WTC11 (cell line): ENCODE data around the gene PSD. TPM values are rescaled to one million over a fixed set of nuclear protein-coding genes. Genes with fewer than 3 reads are reported as not detected.

Experiments used
- ATF1 ChIP-seq: sonication (generic); formaldehyde crosslinking; IDR thresholded peaks from 2 replicates; pipeline ENCODE4 v1.8.1; 2023; ENCODE audit warnings: mild to moderate bottlenecking, moderate library complexity, missing genetic modification reagents
- CBFB ChIP-seq: sonication (generic); formaldehyde crosslinking; IDR thresholded peaks from 2 replicates; pipeline ENCODE4 v1.8.1; 2022; ENCODE audit warnings: mild to moderate bottlenecking, low read depth, missing genetic modification reagents
- CREM ChIP-seq: sonication (generic); formaldehyde crosslinking; IDR thresholded peaks from 2 replicates; pipeline ENCODE4 v1.8.1; 2022; ENCODE audit warnings: mild to moderate bottlenecking, missing genetic modification reagents, moderate library complexity
- ETV6 ChIP-seq: sonication (generic); formaldehyde crosslinking; IDR thresholded peaks from 2 replicates; pipeline ENCODE4 v1.8.1; 2022; ENCODE audit warnings: mild to moderate bottlenecking, missing genetic modification reagents
- FOXK1 ChIP-seq: sonication (generic); formaldehyde crosslinking; IDR thresholded peaks from 2 replicates; pipeline ENCODE4 v1.8.0; 2022; ENCODE audit warnings: mild to moderate bottlenecking, moderate library complexity, missing genetic modification reagents
- GABPB1 ChIP-seq: sonication (generic); formaldehyde crosslinking; IDR thresholded peaks from 2 replicates; pipeline ENCODE4 v1.8.1; 2023; ENCODE audit warnings: mild to moderate bottlenecking, missing genetic modification reagents
- GTF2I ChIP-seq: fragments of 250-450 bp; sonication (Bioruptor Pico); conservative IDR thresholded peaks from 2 replicates; pipeline ENCODE4 v1.4.0; 2021; ENCODE audit warnings: mild to moderate bottlenecking
- HMGA2 ChIP-seq: fragments of 250-450 bp; sonication (Bioruptor Pico); IDR thresholded peaks from 2 replicates; pipeline ENCODE4 v1.4.0; 2021; ENCODE audit warnings: mild to moderate bottlenecking, moderate library complexity
- KAT7 ChIP-seq: sonication (generic); formaldehyde crosslinking; IDR thresholded peaks from 2 replicates; pipeline ENCODE4 v1.8.1; 2023; ENCODE audit warnings: missing genetic modification reagents, mild to moderate bottlenecking, borderline replicate concordance
- NFATC4 ChIP-seq: fragments of 250-450 bp; sonication (Bioruptor Pico); IDR thresholded peaks from 2 replicates; pipeline ENCODE4 v1.9.0; 2021; ENCODE audit warnings: mild to moderate bottlenecking
- NR3C1 ChIP-seq: sonication (generic); formaldehyde crosslinking; conservative IDR thresholded peaks from 2 replicates; pipeline ENCODE4 v1.8.1; 2023; ENCODE audit warnings: low read depth, mild to moderate bottlenecking, missing genetic modification reagents
- OVOL2 ChIP-seq: fragments of 250-450 bp; sonication (Bioruptor Pico); IDR thresholded peaks from 2 replicates; pipeline ENCODE4 v1.9.0; 2021; ENCODE audit warnings: mild to moderate bottlenecking, borderline replicate concordance
- RELA ChIP-seq: sonication (generic); formaldehyde crosslinking; IDR thresholded peaks from 2 replicates; pipeline ENCODE4 v1.8.1; 2022; ENCODE audit warnings: missing genetic modification reagents, mild to moderate bottlenecking, borderline replicate concordance
- RORB ChIP-seq: fragments of 250-450 bp; sonication (Bioruptor Pico); IDR thresholded peaks from 2 replicates; pipeline ENCODE4 v1.9.0; 2021; ENCODE audit warnings: mild to moderate bottlenecking
- SP1 ChIP-seq: sonication (generic); formaldehyde crosslinking; conservative IDR thresholded peaks from 2 replicates; pipeline ENCODE4 v1.8.1; 2022; ENCODE audit warnings: missing genetic modification reagents
- TEAD1 ChIP-seq: sonication (generic); formaldehyde crosslinking; IDR thresholded peaks from 2 replicates; pipeline ENCODE4 v1.8.0; 2022; ENCODE audit warnings: mild to moderate bottlenecking, missing genetic modification reagents
- ZNF219 ChIP-seq: sonication (generic); formaldehyde crosslinking; IDR thresholded peaks from 2 replicates; pipeline ENCODE4 v1.8.0; 2023; ENCODE audit warnings: missing genetic modification reagents, mild to moderate bottlenecking, borderline replicate concordance
- ZNF317 ChIP-seq: sonication (generic); formaldehyde crosslinking; IDR thresholded peaks from 2 replicates; pipeline ENCODE4 v1.8.1; 2023; ENCODE audit warnings: low read depth, mild to moderate bottlenecking, moderate library complexity, missing genetic modification reagents, borderline replicate concordance
- ZNF671 ChIP-seq: fragments of 250-450 bp; sonication (Bioruptor Pico); IDR thresholded peaks from 2 replicates; pipeline ENCODE4 v1.8.0; 2021; ENCODE audit warnings: mild to moderate bottlenecking
- total RNA-seq: library from RNA; stranded (reverse); gene quantifications from 3 replicates; pipeline ENCODE4 v1.2.3, GENCODE V29; 2021
- TF ChIP-seq, protein P1 (sequence below): sonication (generic); formaldehyde crosslinking; IDR thresholded peaks from 2 replicates; pipeline ENCODE4 v1.8.1; 2022; ENCODE audit warnings: mild to moderate bottlenecking, moderate library complexity, missing genetic modification reagents
- TF ChIP-seq, protein P2 (sequence below): fragments of 250-450 bp; sonication (Bioruptor Pico); IDR thresholded peaks from 2 replicates; pipeline ENCODE4 v1.9.0; 2021; ENCODE audit warnings: mild to moderate bottlenecking
- TF ChIP-seq, protein P3 (sequence below): sonication (generic); formaldehyde crosslinking; IDR thresholded peaks from 2 replicates; pipeline ENCODE4 v1.8.0; 2023; ENCODE audit warnings: missing genetic modification reagents, mild to moderate bottlenecking, borderline replicate concordance
- TF ChIP-seq, protein P4 (sequence below): fragments of 250-450 bp; sonication (Bioruptor Pico); IDR thresholded peaks from 2 replicates; pipeline ENCODE4 v2.1.2; 2022; ENCODE audit warnings: mild to moderate bottlenecking, moderate library complexity
- TF ChIP-seq, protein P5 (sequence below): fragments of 250-450 bp; sonication (Bioruptor Pico); IDR thresholded peaks from 2 replicates; pipeline ENCODE4 v1.9.0; 2021; ENCODE audit warnings: moderate library complexity, mild to moderate bottlenecking, inconsistent platforms, borderline replicate concordance
- TF ChIP-seq, protein P6 (sequence below): fragments of 250-450 bp; sonication (Bioruptor Pico); IDR thresholded peaks from 2 replicates; pipeline ENCODE4 v1.9.0; 2021; ENCODE audit warnings: mild to moderate bottlenecking
- TF ChIP-seq, protein P7 (sequence below): sonication (generic); formaldehyde crosslinking; IDR thresholded peaks from 2 replicates; pipeline ENCODE4 v1.8.1; 2022; ENCODE audit warnings: low read depth, mild to moderate bottlenecking, moderate library complexity, missing genetic modification reagents, borderline replicate concordance

PSD gene
- total RNA-seq, 1 experiment from 2014 or later: 12.5 TPM

DNA sequence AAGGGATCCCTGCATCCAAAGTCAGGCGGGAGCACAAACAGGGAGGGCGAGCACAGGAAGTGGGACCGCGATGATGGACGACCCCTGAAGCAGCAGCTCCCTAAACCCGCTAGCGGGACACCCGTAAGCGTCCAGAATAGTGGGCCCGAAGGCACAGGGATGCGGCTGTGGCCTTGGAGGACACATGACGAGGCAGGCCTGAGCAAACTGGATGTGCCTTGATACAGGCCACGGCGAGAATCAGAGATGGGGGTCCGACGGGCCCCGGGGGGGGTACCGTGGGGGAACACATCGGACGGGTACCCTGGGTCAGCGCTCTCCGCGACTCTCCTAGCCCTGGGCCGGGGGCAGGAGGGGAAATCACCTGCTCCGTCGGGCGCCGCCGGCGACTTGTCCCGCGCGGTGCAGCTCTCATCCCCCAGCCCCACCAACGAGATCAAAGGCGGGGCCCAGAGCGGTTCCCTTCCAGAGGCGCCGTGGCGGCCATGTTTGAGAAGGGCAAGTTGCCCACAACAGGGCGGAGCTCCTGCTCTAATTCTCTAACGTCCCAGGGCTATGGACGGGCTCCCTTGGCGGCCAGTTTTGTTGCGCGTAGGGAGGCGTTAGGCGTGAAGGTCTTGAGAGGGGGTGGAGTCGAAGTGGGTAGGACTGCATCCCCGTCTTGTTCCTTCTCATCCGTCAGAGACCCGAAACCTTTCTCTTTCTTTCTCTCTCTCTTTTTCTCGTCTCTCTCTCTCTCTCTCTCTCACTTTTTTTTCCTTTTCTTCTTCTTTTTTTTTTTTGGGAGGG, 13.8 kb upstream of the PSD start, which contains the start of gene CUEDC2 (continued):
- TF ChIP-seq OVOL2 (CRISPR knock-in tag) (no peak), NR3C1 (CRISPR knock-in tag) (no peak), NFATC4 (CRISPR knock-in tag) (no peak), CBFB (CRISPR knock-in tag) (no peak; the same call in 1 of the 2 replicates), ZNF671 (no peak), CREM (CRISPR knock-in tag) (peak; percentile 68; the same call in 1 of the 2 replicates), ZNF219 (CRISPR knock-in tag) (no peak), TEAD1 (CRISPR knock-in tag) (peak; percentile 78), KAT7 (0 out of 2 replicates have a peak, but pooled peaks have one; percentile 40), GABPB1 (CRISPR knock-in tag) (peak; percentile 27; the same call in 1 of the 2 replicates), ETV6 (peak; percentile 82), HMGA2 (CRISPR knock-in tag) (no peak), SP1 (peak; percentile 100), ZNF317 (no peak), GTF2I (CRISPR knock-in tag) (no peak), RORB (no peak), FOXK1 (CRISPR knock-in tag) (peak; percentile 72), ATF1 (no peak), RELA (0 out of 2 replicates have a peak, but pooled peaks have one; percentile 63)
- TF ChIP-seq, protein P1, sequence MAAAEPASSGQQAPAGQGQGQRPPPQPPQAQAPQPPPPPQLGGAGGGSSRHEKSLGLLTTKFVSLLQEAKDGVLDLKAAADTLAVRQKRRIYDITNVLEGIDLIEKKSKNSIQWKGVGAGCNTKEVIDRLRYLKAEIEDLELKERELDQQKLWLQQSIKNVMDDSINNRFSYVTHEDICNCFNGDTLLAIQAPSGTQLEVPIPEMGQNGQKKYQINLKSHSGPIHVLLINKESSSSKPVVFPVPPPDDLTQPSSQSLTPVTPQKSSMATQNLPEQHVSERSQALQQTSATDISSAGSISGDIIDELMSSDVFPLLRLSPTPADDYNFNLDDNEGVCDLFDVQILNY (CRISPR knock-in tag): 0 out of 2 replicates have a peak, but pooled peaks have one; percentile 48
- TF ChIP-seq, protein P2, sequence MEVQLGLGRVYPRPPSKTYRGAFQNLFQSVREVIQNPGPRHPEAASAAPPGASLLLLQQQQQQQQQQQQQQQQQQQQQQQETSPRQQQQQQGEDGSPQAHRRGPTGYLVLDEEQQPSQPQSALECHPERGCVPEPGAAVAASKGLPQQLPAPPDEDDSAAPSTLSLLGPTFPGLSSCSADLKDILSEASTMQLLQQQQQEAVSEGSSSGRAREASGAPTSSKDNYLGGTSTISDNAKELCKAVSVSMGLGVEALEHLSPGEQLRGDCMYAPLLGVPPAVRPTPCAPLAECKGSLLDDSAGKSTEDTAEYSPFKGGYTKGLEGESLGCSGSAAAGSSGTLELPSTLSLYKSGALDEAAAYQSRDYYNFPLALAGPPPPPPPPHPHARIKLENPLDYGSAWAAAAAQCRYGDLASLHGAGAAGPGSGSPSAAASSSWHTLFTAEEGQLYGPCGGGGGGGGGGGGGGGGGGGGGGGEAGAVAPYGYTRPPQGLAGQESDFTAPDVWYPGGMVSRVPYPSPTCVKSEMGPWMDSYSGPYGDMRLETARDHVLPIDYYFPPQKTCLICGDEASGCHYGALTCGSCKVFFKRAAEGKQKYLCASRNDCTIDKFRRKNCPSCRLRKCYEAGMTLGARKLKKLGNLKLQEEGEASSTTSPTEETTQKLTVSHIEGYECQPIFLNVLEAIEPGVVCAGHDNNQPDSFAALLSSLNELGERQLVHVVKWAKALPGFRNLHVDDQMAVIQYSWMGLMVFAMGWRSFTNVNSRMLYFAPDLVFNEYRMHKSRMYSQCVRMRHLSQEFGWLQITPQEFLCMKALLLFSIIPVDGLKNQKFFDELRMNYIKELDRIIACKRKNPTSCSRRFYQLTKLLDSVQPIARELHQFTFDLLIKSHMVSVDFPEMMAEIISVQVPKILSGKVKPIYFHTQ (CRISPR knock-in tag): no peak
- TF ChIP-seq, protein P3, sequence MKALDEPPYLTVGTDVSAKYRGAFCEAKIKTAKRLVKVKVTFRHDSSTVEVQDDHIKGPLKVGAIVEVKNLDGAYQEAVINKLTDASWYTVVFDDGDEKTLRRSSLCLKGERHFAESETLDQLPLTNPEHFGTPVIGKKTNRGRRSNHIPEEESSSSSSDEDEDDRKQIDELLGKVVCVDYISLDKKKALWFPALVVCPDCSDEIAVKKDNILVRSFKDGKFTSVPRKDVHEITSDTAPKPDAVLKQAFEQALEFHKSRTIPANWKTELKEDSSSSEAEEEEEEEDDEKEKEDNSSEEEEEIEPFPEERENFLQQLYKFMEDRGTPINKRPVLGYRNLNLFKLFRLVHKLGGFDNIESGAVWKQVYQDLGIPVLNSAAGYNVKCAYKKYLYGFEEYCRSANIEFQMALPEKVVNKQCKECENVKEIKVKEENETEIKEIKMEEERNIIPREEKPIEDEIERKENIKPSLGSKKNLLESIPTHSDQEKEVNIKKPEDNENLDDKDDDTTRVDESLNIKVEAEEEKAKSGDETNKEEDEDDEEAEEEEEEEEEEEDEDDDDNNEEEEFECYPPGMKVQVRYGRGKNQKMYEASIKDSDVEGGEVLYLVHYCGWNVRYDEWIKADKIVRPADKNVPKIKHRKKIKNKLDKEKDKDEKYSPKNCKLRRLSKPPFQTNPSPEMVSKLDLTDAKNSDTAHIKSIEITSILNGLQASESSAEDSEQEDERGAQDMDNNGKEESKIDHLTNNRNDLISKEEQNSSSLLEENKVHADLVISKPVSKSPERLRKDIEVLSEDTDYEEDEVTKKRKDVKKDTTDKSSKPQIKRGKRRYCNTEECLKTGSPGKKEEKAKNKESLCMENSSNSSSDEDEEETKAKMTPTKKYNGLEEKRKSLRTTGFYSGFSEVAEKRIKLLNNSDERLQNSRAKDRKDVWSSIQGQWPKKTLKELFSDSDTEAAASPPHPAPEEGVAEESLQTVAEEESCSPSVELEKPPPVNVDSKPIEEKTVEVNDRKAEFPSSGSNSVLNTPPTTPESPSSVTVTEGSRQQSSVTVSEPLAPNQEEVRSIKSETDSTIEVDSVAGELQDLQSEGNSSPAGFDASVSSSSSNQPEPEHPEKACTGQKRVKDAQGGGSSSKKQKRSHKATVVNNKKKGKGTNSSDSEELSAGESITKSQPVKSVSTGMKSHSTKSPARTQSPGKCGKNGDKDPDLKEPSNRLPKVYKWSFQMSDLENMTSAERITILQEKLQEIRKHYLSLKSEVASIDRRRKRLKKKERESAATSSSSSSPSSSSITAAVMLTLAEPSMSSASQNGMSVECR (CRISPR knock-in tag): peak; percentile 79; the same call in 1 of the 2 replicates
- TF ChIP-seq, protein P4, sequence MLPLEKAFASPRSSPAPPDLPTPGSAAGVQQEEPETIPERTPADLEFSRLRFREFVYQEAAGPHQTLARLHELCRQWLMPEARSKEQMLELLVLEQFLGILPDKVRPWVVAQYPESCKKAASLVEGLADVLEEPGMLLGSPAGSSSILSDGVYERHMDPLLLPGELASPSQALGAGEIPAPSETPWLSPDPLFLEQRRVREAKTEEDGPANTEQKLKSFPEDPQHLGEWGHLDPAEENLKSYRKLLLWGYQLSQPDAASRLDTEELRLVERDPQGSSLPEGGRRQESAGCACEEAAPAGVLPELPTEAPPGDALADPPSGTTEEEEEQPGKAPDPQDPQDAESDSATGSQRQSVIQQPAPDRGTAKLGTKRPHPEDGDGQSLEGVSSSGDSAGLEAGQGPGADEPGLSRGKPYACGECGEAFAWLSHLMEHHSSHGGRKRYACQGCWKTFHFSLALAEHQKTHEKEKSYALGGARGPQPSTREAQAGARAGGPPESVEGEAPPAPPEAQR (CRISPR knock-in tag): no peak
- TF ChIP-seq, protein P5, sequence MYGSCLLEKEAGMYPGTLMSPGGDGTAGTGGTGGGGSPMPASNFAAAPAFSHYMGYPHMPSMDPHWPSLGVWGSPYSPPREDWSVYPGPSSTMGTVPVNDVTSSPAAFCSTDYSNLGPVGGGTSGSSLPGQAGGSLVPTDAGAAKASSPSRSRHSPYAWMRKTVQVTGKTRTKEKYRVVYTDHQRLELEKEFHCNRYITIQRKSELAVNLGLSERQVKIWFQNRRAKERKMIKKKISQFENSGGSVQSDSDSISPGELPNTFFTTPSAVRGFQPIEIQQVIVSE: no peak
- TF ChIP-seq, protein P6, sequence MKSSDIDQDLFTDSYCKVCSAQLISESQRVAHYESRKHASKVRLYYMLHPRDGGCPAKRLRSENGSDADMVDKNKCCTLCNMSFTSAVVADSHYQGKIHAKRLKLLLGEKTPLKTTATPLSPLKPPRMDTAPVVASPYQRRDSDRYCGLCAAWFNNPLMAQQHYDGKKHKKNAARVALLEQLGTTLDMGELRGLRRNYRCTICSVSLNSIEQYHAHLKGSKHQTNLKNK (CRISPR knock-in tag): no peak
- TF ChIP-seq, protein P7, sequence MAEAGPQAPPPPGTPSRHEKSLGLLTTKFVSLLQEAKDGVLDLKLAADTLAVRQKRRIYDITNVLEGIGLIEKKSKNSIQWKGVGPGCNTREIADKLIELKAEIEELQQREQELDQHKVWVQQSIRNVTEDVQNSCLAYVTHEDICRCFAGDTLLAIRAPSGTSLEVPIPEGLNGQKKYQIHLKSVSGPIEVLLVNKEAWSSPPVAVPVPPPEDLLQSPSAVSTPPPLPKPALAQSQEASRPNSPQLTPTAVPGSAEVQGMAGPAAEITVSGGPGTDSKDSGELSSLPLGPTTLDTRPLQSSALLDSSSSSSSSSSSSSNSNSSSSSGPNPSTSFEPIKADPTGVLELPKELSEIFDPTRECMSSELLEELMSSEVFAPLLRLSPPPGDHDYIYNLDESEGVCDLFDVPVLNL (CRISPR knock-in tag): no peak
